GM19455 (cell line): ENCODE results near the gene GAMT.

Source experiments
- ATAC-seq: cut with Tn5 transposase; IDR thresholded peaks from one replicate; pipeline ENCODE4 v1.9.1; 2021; ENCODE audit not compliant: unreplicated experiment

GAMT gene

DNA sequence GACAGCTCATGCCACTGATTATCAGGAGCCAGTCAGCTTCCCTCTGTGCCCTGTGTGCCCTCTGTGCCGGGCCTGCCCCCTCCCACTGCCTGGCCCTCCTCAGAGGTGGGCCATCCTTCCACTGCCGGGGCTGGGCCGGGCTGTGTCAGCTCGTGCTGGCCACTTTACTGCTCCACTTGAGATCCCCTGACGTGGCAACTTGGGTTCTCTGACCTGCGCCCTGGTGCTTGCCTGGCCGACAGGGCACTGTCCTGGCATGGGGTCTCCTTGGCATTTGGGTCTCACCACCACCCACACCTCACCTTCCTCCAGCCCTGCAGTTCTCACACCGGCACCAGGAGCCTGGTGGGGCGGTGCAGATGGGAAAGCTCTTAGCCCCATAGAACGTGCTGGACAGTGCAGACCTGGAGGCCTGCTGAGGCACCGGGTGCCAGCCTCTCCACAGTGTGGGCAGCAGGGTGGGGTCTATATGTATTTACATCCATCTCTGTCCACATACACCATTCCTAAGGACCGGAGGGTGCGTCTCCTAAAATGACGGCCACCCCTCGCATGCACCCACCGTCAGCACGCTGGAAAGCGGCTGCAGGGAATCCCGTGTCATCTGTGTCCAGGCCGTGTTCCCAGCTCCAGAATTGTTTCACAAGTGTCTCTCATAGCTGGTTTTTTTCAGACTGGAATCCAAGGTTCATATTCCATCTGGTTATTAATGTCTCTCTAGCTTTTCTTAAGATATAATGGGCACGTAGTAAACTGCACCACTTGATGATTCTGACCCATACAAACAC lies 17.8 kb upstream of the GAMT start:
- ATAC-seq = no peak

DNA sequence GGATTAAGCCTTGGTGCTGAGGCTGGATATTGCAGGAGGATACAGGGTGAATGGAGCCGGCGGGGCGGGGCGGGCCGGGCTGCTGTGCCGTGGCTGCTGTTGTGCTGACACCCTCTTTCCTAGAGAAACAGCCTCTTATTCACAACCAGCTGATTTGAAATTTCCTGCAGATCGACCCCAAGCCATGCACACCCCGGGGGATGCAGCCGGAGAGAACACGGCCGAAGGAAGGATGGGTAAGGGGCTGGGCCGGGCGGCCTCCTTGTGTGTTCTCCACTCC lies 17.1 kb upstream of the GAMT start:
- no peak for ATAC-seq

GRCh38 chr19:1417681-1418495 lies 16.5 kb upstream of the GAMT start:
- ATAC-seq = no peak

DNA sequence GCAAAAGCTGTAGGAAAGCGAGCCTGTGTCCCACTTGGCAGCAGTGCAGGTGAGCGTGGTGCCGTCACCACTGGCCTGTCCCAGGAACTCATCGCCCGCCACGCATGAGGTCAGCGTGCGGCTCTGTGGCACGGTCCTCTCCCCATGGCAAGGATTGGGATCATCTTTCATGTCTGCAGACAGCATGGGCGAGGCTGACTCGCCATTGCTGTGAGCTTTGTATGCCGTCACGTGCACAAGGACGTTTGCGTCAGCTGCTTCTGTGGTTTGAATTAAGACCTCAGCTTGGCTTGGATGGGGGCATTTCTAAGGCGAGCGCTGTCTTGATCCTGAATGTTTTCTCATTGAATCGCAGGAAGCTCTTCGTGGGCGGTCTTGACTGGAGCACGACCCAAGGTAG lies 15.8 kb upstream of the GAMT start:
- ATAC-seq = no peak

DNA sequence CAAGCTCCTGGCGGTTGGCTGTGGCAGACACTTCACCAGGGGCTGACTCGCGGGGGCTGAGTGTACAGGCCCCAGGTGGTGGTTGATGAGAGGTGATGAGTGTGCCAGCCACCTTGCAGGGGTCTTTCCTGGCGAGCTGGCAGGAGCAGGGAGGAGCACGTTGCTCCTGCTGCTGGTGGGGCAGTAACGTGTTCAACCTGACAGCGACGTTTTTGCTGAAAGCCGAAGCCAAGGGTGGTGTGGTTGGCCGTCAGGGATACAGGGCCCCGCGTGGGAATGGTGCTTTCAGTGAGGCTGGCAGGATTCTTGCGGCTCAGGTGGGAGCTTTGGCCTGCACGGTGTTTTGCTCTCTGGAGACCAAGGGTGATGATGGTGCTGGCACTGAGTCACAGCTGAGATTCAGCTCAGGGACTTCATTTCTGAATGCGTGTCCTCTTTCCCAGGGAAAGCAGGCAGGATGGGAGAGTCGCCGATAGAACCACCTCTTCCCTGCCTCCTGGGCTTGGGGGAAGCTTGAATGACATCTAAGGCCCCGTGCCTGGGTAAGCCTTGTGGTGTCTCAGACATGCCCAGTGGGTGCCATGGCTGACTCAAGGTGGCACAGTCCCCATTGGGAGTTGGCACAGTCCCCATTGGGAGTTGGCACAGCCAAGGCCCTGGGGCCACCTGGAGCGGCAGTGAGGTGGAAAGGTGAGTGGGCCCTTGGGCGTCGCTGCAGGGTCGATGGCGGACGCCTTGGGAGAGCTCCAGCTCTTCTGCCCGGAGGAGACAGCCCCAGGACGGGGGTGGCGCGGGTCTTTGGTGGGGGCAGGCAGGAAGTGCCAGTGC lies 14.9 kb upstream of the GAMT start:
- ATAC-seq = no peak

GRCh38 chr19:1412995-1413800 lies 11.9 kb upstream of the GAMT start:
- ATAC-seq = no peak

DNA sequence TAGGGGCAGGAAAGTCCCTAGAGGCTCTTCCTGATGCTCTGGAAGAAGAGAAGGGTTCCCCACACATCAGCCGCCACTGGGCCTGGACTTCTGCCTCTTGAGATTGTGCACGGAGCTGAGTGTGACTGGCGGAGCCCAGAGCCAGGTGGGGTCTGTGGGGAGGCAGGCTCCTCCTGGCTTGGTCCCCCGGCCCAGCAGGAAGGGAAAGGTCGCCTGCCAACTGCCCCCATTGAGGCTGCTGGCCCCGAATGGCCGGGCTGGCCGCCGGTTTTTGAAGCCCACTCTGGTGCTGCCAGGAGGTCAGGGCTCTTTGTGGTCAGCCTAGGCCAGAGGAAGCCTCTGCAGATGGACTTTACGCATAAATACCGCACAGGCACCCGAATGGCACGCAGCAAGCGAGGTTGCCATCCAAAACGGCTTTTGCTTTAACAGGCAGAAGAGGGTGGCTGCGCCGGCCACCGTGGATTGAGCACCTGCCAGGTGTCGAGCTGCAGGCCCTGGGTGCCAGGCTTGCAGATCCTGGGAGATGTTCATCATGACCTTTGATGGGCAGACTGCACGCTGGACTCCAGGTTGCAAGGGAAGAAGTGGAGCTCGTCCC lies 11.1 kb upstream of the GAMT start:
- ATAC-seq = no peak

DNA sequence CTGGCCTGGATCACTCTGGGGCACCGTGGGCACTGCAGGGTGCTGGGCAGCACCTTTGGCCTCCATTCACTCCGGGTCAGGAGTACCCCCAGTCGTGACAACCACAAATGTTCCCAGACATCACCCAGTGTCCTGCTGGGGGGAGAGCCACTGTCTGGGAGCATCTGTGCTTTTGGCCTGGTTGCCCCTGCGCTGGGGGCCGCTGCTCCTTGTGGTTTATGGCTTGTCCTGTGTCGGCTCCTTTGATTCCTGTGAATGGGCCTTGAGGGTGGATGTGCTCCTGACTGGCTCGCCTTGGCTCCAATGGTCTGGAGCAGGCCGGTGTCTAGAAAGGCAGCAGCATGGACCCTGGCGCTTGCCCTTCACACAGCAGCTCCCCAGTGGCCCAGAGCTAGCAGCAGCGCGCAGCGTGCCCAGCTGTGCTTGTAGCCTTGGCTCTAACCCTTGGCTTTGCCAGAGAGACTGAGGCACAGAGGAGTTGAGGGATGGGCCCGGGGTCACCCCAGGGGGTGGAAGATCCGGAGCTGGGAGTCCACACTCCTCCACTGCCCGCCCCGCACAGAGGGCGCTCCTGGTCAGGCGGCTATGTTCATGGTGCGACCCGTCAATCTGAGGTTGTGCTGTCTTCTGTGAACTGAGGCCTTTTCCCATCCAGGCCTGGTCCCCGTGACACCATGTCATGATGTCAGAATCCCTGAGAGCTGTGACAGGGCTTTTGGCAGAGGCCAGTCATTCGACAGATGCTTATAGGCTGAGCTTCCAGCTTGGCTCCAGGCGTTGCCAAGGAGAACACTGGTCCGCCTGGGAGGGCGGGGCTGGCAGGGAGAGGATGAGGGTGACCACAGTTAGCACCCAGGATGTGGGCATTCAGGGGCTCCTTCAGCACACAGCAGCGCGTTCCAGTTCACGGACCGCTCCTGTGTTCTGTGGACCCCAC lies 10.2 kb upstream of the GAMT start:
- no peak for ATAC-seq

DNA sequence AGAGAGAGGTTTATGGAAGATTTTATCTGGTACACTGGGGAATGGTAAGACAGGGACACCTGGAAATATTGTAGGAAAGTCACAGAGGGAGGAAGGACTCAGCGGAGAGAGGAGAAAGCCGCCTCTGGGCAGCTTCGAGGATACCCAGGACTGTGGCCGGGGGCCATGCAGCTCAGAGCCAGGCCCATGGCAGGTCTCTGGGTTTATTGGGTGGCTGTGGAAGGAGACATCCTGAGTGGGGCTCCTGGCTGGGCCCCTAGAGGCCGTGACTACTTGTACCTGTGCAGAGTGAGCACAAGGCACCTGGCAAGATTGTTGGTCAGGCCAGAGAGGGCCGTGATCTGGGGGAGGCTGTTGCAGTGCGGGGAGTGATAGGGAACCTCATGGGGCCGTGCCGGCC lies 9.4 kb upstream of the GAMT start:
- ATAC-seq = no peak

GRCh38 chr19:1410136-1410786 lies 8.9 kb upstream of the GAMT start:
- ATAC-seq = no peak

DNA sequence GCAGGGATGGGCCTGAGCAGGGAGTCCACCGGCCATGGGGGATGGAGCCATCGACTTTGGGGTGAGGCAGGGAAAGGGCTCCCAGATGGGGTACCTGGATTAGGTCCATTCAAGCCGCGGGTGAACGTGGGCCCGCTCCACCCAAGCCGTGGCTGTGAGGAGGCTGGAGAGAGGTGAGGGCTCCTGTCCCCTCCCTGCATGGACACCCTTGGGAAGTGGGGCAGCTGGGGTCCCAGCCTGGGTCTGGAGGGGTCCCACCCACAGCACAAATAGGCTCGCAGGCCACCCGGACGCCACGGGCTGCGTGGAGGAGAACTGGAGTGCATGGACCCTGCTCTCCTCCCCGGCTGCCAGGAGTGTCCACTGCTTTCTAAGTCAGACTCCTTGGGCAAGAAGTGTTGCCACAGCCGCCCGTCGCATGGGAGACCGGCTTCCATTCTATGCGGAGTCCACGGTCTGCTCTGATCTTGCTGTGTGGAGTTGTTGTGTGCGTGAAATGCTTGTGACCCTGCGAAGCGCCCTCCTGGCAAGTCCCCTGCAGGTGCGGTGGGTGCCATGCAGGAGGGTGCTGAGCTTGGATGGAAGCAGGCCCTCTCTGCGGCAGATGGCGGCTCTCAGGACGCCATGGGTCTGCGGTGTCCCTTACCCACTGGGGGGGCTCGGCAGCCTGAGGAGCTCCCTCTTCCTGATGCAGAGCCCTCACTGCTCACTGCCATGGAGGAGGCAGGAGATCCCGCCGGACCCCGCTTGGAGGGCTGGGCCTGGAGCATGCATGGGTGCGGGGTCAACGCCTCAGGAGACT lies 8.1 kb upstream of the GAMT start:
- ATAC-seq = no peak

DNA sequence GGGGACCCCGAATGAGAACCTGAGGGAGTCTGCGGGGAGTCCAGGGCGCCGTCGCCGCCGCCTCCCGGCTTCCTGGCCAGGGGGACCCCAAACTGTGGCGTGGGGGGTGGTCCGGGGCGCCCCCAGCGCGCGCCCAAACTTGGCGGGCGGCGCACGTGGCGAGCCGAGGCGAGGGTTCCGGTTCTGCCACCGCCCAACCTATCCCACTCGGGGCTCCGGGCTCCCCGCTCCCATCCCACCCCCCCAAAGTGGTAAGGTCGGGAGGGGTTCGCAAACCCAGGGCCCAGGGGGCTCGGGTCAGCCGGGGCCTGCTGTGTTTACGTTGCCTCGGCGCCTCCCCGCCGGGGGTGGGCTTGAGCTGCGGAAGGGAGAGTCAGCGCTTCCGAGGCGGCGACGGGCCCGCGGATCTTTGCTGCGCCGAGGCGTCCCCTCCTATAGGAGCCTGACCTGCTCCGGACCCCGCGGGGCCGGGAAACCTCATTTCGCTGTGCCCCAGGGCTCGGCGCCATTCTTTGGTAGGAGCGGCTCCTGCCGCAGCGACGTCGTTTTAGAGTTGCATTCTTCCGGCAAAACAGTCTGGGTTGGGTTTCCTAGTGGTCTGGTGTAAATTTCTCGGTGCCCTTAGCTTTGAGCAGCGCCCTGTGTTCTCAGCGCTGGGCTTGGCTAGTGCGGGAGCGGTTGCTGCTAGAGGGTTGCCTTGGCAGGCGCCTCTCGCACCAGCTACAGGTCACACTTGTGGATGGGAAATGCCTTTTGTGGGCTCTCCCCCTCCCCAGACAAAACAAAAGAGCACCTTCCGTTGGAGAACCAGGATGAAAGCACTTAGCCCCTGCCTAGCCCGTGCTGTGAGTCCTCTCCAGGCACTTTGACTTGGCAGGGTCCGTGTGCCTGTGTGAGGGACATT lies 7.2 kb upstream of the GAMT start:
- ATAC-seq = peak; percentile 4

DNA sequence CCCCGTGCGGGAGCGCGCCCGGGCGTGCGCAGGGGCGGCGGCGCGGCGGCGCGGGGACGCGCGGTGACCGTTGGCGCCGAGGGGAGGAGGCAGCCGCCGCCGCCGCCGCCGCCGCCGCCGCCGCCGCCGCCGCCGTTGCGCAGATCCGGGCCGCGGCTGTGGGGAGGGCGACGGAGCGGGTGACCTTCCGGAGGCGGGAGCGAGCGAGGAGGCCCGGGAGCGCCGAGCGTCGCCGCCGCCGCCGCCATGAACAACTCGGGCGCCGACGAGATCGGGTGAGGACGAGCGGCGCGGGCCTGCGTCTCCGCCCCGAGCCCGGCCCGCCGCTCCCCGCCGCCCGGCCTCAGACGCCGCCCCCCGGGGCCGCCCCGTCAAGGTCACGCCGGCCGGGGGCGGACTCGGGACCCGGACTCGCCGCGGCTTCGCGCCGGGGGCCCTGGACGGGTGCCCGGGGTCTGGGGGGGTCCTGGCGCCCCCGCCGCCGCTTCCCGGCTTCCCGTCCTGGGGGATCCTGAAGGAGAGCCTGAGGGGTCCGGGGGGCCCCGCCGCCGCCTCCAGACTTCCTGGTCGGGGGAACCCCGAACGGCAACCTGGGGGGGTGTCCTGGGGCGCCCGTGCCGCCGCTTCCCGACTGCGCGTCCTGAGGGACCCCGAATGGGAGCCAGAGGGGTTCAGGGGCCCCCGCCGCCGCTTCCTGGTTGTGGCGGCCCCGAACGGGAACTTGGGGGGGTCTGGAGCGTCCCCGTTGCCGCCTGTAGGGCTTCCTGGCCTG lies 6.4 kb upstream of the GAMT start, which contains the start of gene DAZAP1:
Gene DAZAP1 (plus strand): TSS at position 59 of the 772 bp plus-strand sequence. CDS start 188 bp downstream, at position 247.
- peak; percentile 32 for ATAC-seq

- ATAC-seq = peak; percentile 69
These were observed 5.6 kb upstream of the GAMT start for GRCh38 chr19:1406774-1407527.

- no peak for ATAC-seq
These were observed 1.2 kb upstream of the GAMT start for GRCh38 chr19:1402411-1403070.
